Measurements from ENCODE around the gene MACROD2.
"Not testable (repeated sequence)": the region's sequence is repeated elsewhere in the genome, so short reads cannot be mapped to it uniquely, and the experiment has no call there.

MACROD2 gene

DNA sequence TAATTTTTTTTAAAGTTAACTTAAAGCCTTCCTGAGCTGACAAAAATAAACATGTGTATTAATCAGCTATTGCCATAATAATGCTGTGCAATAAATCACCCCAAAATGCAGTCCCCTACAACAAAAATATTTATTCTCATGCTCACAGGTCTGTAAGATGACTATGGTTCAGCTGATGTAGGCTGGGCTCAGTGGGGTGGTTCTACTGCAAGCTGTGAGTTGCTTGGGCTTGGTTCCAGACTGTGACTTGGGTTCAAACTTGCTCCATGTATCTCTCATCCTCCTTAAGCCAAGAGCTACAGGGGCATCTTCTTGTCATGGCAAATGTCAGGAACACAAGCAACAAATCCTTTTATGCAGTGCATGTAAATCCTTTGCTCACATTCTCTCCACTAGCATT is 1933.6 kb downstream of the MACROD2 start:
- no peak for DNase-seq (ENCODE audit: low read depth, low spot score)

DNA sequence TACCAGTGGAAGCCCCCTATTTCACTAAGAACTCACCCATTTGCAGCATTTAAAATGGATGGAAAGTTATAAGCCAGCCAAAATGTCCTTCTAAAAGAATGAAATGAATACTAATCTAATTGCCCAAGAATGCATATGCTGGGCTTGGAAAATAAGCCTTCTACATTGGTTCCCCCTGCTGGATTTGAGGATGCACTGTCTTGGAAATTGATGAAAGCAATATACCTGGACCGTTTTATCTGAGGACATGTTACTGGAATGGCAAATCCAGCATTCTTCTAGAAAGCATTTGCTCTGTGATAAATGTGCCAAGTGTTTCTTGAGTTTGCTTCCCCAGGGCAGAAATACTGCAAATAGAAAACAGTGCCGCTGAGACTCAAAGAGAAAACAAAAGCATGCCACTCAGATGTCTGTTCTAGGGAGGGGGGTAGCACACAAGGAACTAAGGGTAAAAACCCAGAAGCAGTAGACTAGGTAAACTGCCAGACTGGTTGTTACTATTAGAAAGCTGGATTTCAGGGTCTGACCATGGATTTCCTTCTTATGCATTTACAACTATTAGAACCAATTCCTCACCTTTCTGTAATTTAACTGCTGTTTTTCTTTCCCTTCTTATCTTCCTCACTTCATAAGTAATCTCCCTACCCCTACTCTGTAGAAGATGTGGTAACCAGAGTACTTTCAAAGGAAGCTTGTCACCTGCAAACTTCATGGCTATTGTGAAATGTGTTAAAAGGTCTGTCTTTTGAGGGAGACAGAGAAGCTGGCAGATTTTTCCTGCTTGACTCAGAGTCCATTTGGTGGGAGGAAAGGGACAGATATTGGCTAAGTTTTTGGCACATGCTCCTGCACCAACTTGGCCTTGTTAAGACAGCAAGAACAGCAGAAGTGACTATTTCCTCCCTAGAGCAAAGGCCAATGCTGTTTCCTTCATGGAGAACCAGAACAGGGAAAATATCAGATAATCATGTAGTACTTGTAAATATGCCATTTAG is 1935.3 kb downstream of the MACROD2 start:
- DNase-seq (ENCODE audit: low read depth, low spot score): no peak

DNA sequence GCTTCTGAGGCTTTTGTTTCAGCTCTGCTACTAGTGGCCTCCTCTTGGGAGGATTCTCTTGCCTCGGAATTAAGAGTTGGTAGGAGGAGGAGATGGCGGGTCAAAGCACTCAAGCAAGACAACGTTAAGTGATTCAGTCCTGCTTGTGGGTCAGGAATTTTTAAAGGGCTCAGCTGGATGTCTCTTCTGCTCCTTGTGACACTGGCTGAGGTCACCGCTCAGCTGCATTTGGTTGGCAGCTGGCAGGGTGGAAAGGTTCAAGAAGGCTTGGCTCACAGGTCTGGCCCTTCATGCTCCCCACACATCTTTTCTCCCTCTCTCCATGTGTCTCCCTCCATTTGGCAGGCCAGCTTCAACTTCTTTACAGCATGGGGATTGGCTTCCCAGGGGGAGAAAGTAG is 1936.6 kb downstream of the MACROD2 start:
- no peak for DNase-seq (ENCODE audit: low read depth, low spot score)

DNA sequence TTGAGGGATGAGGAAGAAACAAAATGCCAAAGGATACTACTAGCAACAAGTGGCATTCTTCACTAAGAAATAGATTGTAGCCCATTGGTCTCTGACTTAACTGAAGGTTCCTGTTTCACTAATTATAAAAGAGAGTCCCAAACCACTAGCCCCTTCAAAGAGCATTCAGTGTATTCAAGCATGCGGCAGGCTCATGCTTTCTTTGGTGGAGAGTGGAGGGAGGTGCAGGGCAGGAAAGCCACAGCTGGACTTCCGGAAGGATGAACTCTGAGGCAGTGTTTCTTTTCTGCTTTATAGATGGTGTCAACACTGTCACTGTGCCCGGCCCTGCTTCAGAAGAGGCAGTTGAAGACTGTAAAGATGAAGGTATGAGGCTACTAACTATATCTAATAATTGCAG is 1941.9 kb downstream of the MACROD2 start:
- no peak for DNase-seq (ENCODE audit: low read depth, low spot score)

DNA sequence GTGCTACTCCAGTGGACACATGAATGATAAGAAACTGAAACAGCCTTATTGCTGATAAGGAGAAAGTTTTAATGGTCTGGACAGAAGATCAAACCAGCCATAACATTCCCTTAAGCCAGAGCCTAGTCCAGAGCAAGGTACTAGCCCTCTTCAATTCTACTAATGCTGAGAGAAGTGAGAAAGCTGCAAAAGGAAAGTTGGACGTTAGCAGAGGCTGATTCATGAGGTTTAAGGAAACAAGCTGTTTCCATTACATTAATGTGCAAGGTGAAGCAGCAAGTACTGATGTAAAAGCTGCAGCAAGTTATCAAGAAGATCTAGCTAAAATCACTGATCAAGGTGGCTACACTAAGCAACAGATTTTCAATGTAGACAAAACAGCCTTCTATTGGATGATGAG is 1943.5 kb downstream of the MACROD2 start:
- DNase-seq (ENCODE audit: low read depth, low spot score): no peak

DNA sequence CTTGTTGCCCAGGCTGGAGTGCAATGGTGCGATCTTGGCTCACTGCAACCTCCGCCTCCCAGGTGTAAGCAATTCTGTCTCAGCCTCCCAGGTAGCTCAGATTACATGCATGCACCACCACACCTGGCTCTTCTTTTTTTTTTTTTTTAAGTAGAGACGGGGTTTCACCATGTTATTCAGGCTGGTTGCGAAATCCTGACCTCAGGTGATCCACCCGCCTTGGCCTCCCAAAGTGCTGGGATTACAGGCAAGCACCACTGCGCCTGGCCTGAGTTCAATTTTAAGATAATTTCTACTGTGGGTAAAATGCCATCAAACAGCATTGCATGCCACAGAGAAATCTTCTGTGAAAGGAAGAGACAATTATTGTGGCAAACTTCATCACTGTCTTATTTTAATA is 1944.8 kb downstream of the MACROD2 start:
- no peak for DNase-seq (ENCODE audit: low read depth, low spot score)

DNA sequence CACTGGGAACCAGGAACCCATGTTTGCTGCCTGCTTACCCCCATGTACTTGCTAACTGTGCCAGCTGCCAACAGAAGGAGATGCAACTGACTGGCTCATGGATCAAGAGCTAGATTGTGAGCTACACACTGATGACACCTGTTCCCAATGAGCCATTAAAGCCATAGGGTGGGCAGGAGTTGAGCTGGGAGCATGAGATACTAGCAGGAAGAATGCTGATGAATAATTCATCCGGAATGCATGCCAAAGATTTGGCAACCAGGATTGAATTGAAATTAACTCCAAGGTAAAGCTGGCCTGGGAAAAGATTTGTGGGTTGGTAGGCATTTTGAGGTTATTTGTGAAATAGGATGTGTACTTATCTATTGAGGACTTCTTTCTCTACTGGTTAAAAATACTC is 1946.8 kb downstream of the MACROD2 start:
- DNase-seq (ENCODE audit: low read depth, low spot score): no peak

DNA sequence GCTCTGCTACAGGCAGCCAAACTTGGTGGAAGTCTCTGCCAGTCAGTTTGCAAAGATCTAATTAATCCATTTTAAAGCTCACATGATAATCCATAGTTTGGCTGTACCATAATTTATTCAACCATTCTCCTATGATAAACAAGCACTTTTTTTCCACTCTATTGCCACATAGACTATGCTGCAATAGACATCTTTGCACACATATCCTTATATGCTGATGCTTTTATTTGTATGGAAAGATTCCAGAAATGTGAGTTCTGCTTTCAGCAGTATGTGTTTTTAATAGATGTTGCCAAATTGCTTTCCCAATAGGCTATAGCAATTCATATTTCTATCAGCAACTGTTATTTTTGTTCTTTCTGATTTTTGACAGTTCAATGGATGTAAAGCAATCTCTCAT is 1950.0 kb downstream of the MACROD2 start:
- DNase-seq (ENCODE audit: low read depth, low spot score): no peak

DNA sequence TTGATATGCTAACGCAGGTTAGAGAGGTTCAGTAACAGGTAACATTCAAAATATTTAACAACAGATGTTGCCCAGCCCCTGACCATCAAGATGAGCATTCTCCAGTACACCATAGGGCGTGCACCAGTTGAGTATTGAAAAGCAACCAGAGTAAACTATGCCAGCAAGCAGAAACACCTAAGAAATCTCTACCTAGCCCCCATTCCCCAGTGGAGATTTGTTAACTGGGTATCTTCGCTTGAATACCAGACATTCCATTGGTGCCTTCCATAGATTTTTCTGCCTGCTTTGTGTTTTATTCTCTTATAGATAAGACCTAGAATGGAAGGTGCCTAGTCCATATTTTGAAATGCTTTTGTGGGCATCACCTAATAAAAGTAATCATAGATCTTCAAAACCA is 1954.1 kb downstream of the MACROD2 start:
- no peak for DNase-seq (ENCODE audit: low read depth, low spot score)

DNA sequence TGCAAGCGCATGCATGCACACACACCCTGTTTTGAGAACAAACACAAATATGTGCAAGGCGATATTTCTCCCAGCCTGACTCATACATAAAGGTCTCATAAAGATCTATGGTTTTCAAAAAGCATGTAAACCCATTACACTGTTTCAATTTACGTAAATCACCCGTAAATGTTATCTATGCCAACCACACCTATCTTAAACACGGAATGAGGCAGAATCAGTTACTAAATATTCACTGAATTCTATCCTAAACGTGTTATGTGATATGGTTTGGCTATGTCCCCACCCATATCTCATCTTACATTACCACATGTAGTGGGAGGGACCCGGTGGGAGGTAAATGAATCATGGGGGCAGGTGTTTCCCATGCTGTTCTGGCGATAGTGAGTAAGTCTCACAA is 1956.3 kb downstream of the MACROD2 start:
- DNase-seq (ENCODE audit: low read depth, low spot score): no peak

DNA sequence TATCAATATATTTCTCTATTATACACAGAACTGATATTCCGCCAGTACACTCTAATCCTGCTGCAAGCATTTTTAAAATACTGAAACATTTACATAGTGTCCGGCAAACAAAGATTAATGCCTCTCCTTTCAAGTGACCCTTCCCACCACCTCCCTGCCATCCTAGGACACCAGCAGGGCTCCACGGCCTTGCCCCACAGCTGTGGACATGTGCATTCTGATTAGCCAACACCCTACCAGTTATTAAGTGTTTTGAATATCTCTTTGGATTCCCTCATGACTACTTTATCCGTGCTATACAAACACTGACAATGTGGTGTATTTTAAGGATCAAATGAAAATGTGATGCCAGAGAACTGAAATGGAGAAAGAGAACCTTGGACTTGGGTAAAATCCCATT is 1962.8 kb downstream of the MACROD2 start:
- DNase-seq (ENCODE audit: low read depth, low spot score): no peak

DNA sequence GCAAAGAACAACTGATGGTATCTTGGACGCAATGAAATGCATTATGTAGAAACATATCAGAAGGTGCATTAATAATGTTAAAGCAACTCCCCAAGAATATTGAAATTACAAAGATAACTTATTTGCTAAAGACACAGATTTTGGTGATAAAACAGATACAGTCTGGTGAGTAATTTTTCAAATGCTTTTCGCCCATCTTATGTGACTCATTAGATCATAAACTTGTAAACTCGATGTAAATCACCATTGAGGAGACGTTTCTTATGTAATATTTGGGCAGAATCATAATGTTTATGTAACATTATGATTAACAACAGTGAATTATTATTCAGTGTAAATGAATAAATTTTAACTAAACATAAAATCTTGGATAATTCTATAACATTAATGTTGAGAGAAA is 1969.8 kb downstream of the MACROD2 start:
- no peak for DNase-seq (ENCODE audit: low read depth, low spot score)

DNA sequence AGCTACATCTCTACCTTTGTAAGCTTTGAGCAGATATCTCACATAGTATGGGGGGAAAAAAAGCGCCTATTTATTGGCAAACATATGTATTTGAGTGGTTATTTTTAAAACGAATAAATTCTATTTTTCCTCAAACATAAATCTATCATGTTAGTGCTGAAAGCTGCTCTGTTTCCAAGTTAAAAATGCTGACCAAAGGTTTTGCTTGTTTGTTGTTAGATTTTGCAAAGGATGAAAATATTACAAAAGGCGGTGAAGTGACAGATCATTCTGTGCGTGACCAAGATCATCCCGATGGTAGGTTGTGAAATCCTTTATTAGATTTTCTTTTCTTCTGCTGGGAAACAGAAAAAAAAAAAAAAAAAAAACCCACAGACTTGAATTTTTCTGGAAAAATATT is 1972.0 kb downstream of the MACROD2 start:
- no peak for DNase-seq (ENCODE audit: low read depth, low spot score)

DNA sequence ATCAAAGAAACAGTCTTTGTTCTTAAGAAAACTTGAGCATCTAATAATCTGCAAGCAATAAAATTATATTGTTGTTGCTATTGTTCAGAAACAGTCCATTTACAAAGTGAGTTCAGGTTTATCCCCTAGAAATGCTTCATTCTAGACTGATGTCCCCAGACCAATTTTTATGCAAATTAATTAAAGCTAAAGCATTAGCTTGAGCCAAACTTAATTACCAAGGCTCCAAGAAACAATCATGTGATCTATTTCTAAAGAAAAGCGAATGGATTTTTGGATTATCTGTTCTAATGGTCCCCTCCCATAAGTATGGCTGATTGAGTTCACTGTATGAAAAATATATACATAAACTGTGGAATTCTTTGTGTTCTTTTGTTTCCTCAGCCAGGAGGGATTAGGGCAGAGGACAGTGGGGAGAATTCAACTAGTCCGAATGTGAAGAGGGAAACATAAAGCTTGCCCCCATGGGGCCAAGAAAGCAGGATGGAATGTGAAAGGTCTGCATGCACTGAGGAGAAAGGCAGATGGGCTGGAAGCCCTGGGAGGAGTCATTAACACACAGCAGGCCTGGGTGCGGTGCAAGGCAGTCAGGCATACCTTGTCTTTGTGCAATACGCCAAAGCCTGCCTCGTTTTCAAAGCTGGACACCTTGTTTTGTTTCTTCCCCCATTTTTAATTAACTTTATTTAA is 1980.9 kb downstream of the MACROD2 start:
- no peak for DNase-seq (ENCODE audit: low read depth, low spot score)

DNA sequence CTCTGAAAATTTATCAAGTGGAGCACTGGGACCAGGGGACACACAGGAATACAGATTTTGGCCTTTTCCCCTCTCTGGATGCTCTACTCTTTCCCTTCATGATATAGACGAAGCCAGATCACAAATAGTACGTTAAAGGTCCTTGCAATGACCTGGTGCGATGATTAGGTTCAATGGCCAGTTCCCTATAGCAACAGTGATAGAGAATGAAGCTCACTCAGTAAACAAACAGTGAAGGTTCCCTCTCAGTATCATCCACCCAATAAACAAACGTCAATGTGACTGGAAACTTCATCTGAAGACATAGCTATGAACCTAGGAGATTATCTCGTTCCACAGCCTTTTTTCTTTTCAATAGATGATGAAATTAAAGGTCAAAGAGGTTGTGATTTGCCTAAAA is 1981.7 kb downstream of the MACROD2 start:
- DNase-seq (ENCODE audit: low read depth, low spot score): no peak

DNA sequence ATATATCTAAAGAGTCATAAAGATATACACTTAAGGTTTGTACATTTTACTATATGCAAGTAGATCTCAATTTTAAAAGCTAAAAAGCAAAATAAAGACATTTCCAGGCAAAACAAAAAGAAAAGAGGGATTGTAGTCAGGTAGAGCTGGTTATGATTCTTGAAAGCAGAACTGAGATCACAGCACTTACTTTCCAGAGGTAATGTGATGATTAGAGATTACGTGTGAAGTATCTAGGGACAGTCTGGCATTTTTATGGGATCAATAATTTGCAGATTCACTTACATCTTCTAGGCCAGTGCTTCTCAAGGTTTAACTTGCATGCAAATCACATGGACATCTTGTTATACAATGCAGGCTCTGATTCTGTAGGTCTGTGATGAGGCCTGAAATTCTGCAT is 1982.4 kb downstream of the MACROD2 start:
- no peak for DNase-seq (ENCODE audit: low read depth, low spot score)

DNA sequence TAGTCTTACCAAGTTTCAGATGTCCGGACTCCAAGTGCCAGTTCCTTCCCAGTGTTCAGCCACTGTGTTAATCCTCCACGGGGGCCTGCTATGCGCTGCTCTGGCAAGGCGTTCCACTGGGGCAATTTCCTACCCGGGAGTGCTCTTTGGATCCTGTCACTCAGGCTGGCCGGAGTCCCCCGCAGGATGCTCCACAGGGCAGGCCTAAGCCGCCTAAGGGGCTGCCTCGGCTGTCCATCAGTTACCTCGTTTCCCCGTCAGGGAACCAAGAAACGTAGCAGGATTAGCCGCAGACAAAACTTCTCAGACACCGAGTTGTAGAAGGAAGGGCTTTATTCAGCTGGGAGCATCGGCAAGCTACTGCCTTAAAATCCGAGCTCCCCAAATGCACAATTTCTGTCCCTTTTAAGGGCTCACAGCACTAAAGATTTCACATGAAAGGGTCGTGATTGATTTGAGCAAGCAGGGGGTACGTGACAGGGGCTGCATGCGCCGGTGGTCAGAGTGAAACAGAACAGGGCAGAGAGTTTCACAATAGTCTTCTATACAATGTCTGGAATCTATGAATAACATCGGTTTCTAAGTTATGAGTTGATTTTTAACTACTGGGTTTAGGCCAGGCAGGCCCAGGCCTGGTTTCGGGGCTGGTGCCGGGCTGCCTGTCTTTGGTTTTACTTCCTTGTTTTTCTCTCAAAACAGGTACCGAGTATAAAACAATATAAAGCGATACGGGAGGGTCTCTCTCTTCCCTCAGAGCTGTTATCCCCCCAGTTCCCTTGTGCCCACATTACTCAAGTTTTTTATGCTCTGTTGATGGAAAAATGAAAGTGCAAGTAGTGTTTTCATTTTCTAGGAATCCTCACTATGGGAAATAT is 1990.4 kb downstream of the MACROD2 start:
- not testable (repeated sequence) for DNase-seq (ENCODE audit: low read depth, low spot score)

DNA sequence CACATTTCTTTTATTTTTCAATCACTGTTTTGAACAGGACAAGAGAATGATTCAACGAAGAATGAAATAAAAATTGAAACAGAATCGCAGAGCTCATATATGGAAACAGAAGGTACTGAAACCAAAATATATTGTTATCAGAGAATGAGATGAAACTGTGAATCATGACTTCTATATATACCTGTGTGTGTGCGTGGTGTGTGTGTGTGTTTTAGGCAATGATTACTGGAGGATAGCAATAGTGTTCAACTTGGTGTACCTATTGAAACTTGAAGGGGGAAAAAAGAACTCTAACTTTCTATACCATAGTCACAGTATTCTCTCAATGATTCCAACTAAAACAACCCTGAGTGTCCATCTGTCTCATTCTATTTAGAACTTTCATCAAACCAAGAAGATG is 1991.4 kb downstream of the MACROD2 start:
- no peak for DNase-seq (ENCODE audit: low read depth, low spot score)

DNA sequence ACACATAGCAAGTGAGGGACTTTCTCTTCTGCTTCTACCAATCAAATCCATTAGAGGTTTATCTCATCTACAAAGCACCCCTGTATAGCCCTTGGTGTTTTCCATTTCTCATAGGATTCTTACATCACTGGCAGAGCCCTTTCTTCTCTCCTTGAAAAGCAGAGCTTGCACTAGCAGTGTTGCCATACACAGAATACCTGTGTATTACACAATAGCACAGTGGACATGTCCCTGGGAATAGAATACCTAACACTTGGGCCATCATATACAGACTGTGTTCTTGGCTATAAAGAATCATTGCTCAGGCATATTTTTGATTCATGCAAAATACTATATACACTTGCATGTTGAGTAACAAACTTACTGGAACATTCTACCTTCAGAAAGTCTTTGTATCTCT is 1996.0 kb downstream of the MACROD2 start:
- no peak for DNase-seq (ENCODE audit: low read depth, low spot score)

DNA sequence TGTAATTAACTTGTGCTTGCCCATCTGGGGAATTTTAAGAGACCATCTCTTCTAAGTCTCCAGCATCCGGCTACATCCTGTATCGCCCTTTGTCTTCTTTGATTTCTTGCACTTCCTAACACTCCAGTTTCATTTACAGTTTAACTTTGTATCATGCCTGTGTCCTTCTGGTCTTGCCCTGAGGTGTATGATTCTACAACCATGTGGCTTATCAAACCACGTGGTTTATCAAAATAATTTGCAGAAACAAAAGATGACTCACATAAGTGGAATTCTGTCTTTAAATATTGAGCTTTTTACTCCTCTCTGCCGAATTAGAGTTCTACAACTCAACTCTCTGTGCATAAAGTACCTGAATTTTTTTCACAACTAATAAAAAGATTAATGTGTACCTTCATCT is 1997.2 kb downstream of the MACROD2 start:
- no peak for DNase-seq (ENCODE audit: low read depth, low spot score)

DNA sequence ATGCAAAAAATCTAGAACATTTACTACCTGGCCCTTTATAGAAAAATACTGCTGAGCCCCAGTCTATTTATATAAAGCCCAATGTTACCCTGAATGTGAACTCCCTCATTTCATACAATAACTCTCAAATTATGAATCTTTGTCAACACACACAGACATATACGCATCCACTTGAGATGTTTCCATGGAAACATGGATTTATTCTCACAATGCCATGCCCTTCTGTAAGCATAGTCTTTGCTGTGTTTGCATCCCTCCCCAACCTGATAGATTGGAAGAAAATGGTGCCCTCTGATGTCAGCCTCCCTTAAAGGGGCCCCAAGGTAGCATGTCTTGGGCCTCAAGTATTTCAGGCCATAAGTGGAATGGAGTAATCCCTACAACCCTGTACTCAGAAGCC is 2004.8 kb downstream of the MACROD2 start:
- DNase-seq (ENCODE audit: low read depth, low spot score): no peak

DNA sequence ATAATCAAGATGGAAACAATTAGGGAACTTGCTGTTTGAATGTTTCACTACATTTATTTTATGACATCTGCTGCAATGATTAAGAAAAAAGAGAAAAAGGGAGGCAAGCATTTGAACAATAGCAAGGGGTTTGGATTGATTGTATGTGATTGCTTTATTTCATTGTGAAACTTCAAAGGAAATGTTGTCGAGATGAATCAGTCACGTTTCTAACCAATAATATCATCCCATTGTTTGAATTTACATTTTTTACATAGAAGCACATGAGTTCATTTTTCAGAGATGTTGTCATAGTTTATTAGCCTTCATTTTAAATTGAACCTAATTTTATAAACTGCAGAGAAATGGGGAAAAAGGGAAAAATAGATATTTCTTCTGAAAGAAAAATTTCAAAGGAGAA is 2006.0 kb downstream of the MACROD2 start:
- DNase-seq (ENCODE audit: low read depth, low spot score): no peak
